ENCODE data around the gene WDR93.

GRCh38 chr15:89652666-89653065 lies 37.9 kb upstream of the WDR93 start:
- TF ChIP-seq NR2C2 (CRISPR knock-in tag; IDR thresholded peaks at IDR 0.05) (no peak), ATF2 (CRISPR knock-in tag; IDR thresholded peaks at IDR 0.05; ENCODE audit: borderline replicate concordance, low read depth) (no peak), NFYB (CRISPR knock-in tag; conservative IDR thresholded peaks at IDR 0.05; ENCODE audit: low read depth) (no peak), CTCF (IDR thresholded peaks at IDR 0.05) (no peak), ARID4B (CRISPR knock-in tag; IDR thresholded peaks at IDR 0.05; ENCODE audit: borderline replicate concordance) (no peak), NFE2L1 (CRISPR knock-in tag; IDR thresholded peaks at IDR 0.05) (no peak), PRDM15 (CRISPR knock-in tag; IDR thresholded peaks at IDR 0.05) (no peak), ZNF281 (CRISPR knock-in tag; IDR thresholded peaks at IDR 0.05) (no peak), ZNF121 (CRISPR knock-in tag; IDR thresholded peaks at IDR 0.05) (no peak)

Measured in WTC11 (cell line).